Frontal cortex (tissue), 4 donors: ENCODE measurements around the gene RASGRF1. TPM values are rescaled to one million over a fixed set of nuclear protein-coding genes. Genes with fewer than 3 reads are reported as not detected.
"Not testable (repeated sequence)": the region's sequence is repeated elsewhere in the genome, so short reads cannot be mapped to it uniquely, and the experiment has no call there.

Source experiments
- DNase-seq, 2 donors: peaks; one replicate each; pipeline ENCODE4 v3.0.0; 2012; ENCODE audit warnings: low spot score in 2 of 2
- FAIRE-seq: peaks from 2 replicates; lab custom pipeline; 2012; peaks lifted over from hg19 to GRCh38; lab: Jason Lieb, UNC
- total RNA-seq: library from RNA; depleted of rRNA; stranded (reverse); fragments of >200 nt; gene quantifications from one replicate; pipeline ENCODE4 v1.2.3, GENCODE V29; 2014
- donor health status: control.
- donor health status: control.
- donor health status: control.

RASGRF1 gene
- total RNA-seq, 1 donor from 2014 or later: 4.5 TPM

DNA sequence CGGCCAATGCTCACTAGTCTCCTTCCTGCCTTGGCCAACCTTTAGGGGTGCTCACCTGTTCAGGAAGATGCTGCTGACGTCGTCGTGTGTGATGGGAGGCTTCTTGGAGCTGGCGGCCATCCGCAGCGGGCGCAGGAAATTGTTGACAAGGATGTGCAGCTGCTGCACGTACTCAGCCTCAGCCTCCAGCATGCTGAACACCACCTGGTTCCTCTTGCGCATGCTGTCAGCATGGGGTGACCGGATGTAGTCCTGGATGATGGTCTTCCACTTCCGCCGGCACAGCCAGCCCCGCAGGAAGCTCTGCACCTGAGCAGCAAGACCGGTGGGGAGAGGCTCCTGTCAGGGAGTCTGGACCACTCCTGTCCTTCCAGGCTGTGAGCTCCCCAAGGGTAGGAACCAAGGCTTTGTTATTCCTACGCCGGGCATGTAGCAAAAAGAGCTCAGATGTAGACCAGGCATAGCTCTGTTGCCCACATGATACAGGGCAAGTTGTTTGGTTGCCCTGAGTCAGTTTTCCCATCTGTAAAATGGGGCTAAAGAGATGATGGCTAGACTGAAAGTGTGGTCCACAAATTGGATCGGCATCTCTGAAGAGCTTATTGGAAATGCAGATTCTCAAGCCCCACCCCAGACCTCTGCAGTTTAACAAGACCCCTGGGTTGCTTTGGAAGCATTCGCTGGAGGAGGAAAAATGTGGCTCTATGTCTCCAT, 43.7 kb downstream of the RASGRF1 start:
- FAIRE-seq (no peak), DNase-seq (no peak)

DNA sequence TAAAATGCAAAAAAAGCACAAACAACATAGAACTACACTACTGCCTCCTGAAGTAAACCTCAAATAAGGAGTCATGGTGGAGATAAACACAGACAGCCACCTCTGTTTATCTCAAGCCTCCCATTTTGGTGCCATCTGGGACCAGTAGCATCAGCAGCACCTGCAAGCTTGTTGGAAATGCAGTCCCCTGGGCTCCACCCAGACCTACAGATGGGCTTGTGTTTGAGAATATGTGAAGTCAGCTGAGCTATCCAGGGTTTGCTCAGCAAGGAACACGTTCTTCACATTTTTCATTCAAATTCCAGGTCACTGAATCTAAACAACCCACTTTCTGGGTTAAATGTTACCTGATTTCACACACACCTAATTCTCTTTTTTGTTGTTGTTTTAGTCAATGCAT, 45.5 kb downstream of the RASGRF1 start:
- no peak for FAIRE-seq
- DNase-seq: no peak

DNA sequence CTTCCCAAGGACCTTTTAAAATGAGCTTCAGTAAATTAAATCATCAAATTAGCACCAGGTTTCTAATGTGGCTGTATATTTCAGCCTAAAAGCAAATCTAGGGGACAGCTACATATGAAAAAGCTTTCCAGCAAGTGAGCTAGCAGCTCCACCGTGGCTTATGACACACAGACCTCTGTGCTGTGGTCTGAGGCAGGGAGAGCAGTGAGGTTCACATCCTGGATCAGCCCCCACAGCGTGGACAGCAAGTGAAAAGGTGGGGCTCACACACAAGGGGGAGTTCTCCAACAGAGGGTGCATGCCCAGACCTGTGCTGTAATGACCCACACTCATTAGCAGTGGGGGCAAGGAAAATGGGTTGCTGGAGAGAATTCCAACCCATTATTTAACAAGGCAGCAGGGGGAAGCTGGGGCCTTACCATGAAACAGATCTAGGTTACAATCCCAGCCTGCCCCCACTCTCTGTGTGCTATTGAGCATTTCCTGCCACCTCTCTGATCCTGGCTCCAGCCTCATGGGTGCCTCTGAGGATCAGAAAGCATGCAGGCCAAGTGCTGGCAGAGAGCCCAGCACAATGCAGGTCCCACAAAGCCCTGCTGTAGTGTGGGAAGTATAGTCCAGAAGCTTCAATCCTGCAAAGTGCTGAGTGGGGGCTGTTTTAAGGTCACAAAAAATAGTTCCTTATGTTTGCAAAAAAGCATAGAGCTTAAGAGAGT, 48.2 kb downstream of the RASGRF1 start:
- FAIRE-seq (no peak), DNase-seq (no peak)

DNA sequence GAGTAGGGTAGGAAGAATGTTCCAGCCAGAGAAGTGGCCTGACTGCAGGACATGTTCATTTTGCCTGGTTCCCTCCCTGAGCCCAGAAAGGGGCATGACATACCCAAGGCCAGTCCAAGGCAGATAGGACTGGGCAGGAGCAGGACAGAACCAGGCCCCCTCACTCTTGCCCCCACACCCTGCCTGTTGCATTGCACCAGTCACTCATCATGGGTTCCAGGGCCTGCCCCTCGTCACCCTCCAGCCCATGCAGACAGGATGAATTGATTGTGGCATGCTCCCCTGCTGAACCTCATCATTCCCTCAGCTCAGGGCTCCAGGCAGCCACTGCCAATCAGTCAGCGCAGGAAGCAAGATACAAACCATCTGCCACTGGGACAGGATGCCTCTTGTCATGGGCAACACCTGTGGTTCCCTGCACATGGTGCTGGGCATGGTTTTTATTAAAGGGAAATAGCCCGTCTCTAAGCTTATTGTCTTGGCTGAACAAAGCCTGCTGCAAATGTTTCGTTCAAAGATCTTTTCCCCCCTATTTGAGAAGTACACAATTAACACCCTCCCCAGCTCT, 48.9 kb downstream of the RASGRF1 start:
- DNase-seq: no peak
- FAIRE-seq: no peak

DNA sequence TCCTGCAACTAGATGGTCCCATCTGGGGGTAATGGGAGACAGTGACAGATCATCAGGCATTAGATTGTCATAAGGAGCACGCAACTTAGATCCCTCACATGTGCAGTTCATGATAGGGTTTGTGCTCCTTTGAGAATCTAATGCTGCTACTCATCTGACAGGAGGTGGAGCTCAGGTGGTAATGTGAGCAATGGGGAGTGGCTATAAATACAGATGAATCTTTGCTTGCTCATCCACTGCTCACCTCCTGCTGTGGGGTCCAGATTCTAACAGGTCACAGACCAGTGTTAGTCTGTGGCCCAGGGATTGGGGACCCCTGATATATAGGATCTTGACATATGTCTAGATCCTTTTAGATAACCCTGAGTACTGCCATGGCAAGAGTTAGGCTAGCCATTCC, 52.7 kb downstream of the RASGRF1 start:
- no peak for FAIRE-seq

DNA sequence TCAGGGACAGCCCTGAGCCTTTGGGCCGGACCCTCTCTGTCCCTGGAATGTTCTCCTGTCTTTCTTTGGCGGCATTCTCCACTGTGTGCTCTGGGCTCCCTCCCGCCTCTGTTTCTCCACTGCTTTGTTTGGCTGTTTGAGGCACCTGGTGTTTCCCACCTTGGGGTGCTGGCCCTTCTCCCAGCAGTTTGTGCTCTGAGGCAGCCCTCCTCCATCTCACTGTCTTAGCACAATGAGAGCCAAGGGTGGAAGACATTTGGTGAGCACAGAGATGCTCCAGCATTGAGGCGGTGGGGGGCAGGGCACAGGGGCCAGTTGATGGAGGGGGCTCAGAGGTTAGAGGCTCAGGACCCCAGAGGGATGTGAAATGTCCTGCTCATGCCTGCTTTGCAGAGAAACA, 54.3 kb downstream of the RASGRF1 start:
- DNase-seq (no peak), FAIRE-seq (no peak)

More for the DNA sequence above, 52.7 kb downstream of the RASGRF1 start:
- DNase-seq: no peak

DNA sequence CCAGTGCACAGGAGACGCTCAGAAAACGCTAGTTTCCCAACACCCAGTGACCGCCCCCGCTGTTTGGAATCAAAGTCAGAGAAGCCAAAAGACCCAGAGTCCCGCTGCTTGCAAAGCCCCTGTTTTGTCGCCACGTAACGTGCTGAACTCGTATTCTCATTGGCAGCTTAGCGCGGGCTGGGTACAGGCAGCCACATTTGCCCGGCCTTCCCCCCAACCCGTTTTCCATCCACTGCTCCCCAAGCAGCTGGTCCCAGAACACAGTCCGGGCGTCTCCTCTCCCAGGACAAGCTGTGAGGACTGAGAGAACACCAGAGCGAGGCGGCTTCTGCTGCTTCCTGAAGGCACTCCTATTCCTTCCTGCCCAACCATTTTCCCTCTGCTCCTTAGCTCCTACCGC, 54.8 kb downstream of the RASGRF1 start:
- no peak for FAIRE-seq
- DNase-seq: no peak

DNA sequence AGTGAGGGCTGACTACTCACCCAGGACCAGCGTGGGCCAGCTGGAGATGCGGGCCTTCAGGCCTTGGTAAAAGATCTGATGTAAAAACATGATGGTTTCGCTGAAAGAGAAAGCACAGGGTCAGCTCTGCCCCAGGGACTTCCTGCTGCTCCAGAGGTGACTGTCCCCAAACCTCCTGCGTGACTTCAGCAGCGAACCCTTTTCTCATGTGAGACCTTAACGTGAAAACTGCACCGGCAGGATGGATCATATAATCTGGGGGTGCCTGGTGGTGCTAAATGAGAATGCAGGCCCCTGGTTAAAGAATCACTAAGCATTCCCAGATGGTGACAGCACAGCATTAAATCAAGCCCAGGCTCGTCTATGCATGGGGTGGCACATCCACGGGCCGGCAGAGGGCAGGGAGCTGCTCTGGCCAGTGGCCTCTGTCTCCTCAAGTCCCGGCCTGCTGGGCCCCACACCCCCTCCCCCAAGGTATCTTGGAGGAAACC, 55.4 kb downstream of the RASGRF1 start:
- FAIRE-seq: no peak
- DNase-seq: no peak

DNA sequence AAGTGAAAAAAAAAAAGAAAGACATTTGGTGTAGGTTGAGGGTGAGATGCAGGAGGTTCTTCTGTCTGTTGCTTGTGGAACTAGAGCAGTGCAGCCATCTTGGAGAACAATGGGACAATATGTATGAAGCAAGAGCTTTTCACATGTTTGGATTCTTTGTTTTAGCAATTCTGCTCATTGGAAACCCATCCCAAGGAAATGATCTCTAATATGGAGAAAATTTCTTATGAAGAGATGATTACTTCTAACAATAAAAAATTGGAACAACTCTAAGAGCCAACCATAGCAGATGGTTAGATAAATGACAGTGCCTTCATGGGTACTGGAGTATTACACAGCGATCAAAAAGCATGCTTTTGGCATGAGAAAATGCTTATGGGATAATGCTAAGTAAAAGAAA, 56.3 kb downstream of the RASGRF1 start:
- DNase-seq (no peak), FAIRE-seq (no peak)

DNA sequence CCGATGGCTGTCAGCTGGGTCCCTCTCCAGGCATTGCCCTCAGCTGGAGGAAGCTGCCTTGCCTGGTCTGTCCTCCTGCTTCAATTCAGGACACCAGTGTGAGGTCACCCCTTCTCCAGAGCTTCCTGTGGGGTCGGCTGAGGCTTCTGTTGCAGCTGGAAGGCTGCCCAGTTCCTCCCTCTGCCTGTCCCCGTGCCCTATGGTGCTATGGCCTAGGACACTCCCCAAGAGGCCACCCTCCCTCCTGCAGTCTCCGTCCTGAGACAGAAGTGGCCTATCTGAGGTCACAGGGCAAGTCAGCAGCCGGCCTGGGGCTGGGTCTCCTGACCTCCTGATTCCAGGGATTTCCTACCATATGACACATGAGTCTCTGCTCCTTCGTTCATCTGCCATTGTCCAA, 57.9 kb downstream of the RASGRF1 start:
- no peak for FAIRE-seq

DNA sequence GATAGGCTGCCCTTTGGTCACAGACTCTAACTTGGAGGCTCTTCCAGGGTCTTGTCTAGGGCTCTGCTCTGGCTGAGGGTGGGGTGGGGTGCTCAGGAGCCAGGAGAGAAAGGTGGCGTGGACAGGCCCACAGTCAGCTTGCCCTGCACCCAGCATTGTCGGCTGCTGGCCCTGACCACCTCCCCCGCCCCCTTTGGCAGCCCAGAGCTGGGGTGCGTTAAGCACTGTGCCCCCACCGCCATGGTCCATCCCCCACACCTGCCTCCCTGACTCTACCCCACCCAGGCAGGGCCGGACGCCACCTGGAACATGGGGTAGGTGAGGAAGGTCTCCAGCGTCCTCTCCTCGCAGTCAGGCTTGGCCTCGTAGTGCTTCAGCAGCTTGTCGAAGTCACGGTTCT, 58.8 kb downstream of the RASGRF1 start:
- DNase-seq (no peak), FAIRE-seq (no peak)

More for the DNA sequence above, 57.9 kb downstream of the RASGRF1 start:
- DNase-seq: no peak

DNA sequence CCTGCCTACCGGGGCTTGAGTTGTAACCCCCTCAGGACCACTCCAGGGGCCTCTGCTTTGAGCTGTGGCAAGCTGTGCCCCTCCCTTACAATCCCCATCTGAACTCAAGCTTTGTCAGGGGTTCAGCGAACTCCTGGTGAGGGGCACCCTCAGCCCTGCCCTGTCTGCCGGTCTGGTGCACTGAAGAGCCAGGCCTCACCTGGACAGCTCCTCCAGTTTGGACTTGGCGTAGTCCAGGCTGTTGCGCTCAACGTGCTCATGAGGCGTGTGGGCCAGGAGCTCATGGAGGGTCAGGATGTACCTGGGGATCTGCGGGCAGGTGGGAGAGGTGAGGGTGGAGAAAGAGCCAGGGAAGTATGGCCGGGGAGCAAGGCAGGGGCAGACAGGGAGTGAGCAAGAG, 59.4 kb downstream of the RASGRF1 start:
- no peak for DNase-seq
- no peak for FAIRE-seq

DNA sequence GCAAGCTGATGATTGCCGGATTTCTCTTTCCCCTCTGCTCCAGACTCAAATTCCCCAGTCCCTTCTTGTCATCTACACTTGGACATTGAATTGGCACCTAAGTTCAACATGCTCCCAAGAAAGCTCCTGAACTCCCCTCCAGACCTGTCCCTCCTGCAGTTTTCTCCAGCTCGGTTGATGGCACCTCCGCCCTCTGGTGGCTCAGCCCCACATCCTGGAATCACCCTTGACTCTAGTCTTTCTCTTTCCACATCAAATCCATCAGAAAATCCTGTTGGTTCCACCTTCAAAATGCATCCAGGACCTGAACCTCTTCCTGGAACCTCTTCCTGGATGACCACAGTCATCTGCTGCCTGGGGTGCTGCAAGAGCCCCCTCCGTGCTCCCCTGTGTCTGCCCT, 60.1 kb downstream of the RASGRF1 start:
- FAIRE-seq: no peak
- no peak for DNase-seq

DNA sequence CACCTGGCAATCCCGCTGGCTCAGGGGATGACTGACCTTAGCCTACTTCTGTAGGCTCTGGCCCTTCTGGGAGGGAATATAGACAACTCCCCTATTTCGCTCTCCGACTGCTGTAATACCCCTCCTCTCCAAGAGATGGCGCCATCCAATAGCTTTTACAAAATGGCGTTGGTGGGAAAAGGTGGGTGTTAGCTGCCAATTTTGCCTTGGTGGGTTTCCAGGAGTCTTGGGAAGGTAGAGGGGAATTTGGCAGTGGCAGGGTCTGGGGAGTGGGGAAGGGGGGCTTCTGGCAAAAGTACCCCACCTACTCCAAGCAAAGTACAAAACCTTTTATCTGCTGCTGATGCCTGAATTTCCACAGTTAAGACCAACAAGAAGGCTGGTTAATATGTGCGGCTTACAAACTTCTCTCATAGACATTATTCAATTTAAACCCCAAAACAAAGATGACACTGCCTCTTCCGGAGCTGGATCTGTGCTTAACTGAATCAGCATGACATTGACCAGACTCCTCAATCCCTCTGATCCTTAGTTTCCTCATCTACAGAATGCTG, 62.1 kb downstream of the RASGRF1 start:
- peak; percentile 44 to 61 for DNase-seq
- no peak for FAIRE-seq

DNA sequence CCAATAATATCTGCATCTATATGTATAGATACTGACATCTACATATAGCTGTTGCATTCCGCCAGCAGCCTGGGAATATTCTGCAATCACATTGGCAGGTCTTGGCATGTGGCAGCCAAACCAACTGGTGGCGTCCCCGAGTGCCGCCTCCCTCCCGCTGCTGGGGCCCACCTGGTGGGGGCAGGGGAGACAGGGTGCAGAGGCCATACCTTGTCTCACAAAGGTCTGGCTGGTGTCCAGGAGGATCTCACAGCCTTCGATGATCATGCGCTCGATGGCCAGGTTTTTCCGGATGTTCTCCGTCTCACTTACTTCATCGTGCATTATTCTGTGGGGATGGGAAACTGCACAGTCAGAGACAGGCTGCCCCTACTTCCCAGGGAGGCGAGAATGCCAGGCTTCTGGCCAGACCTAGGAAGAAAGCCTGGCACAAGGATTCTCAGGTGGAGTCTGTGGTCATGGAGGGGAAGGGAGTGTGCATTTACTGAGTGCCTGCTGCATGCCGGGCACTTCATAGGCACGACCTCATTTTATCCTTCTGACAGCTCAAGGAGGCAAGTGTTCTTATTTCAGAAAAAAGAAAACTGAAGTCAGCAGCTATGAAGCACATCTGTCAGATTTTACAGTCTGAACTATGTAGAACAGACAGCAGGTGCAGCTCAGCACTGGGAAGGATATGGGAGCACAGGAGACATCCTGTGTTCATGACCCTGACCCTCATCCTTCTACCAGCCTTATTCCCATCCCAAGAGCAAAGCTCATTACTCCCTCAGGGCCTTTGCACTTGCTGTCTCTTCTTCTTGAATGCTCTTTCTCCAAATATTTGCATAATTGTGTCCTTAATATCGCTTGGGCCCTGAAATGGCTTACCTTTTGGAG, 62.8 kb downstream of the RASGRF1 start:
- DNase-seq: no peak
- FAIRE-seq: no peak

DNA sequence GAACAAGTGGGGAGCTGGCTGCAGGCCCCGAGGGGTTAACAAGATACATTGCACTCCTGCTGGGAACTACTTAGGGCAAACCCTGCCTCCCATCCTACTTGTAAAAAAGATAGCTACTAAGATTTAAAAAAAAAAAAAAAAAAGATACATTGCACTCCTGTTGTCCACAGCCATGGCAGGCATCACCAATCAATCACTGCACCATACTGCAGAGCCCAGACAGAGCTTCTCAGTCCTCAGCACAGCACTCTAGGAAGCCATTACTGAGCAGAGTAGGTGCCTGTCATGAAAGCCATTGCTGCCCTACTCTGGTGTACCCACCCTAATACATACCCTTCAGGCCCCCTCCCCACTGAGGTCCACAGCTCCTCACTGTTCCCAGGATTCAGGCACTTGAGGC, 64.8 kb downstream of the RASGRF1 start:
- FAIRE-seq: no peak

DNA sequence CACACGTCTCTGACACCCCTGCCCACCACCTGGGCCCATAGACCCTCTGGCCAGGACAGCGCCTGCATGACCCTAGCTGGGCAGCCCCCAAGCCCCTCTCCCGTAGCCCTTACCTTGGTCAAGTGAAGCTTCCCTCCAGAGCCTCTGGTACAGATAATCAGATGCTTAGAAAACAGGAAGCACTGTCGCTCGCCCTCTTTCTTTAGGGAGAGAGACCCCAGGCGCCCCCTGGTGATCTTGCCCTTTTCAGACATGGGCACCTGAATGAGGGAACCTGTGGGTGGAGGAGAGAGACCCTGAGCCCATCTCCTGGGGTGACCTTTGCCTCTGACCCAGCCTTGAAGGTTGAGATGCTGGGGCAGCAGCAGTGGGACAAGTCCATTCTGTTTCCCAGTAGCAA, 65.4 kb downstream of the RASGRF1 start:
- DNase-seq: no peak
- no peak for FAIRE-seq

More for the DNA sequence above, 64.8 kb downstream of the RASGRF1 start:
- no peak for DNase-seq

DNA sequence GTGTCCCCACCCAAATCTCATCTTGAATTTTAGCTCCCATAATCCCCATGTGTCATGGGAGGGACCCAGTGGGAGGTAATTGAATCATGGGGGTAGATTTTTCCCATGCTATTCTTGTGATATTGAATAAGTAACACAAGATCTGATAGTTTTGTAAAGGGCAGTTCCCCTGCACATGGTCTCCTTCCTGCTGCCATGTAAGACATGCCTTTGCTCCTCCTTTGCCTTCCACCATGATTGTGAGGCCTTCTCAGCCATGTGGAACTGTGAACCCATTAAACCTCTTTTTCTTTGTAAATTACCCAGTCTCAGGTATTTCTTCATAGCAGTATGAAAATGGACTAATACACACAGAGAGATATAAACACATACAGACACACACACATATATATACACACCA, 66.1 kb downstream of the RASGRF1 start:
- DNase-seq, FAIRE-seq: not testable (repeated sequence)

DNA sequence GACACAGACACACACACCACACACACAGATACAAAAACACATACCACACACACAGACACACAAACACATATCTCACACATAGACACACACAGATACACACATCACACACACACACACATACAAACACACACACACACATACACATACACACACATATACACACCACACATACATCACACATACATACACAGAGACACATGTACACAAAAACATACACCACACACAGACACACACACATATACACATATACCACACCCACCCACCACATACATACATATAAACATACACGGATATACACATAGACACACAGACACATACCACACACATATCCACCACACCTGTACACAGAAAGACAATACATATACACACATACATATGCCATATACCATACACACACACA, 66.7 kb downstream of the RASGRF1 start:
- no peak for FAIRE-seq
- no peak for DNase-seq

DNA sequence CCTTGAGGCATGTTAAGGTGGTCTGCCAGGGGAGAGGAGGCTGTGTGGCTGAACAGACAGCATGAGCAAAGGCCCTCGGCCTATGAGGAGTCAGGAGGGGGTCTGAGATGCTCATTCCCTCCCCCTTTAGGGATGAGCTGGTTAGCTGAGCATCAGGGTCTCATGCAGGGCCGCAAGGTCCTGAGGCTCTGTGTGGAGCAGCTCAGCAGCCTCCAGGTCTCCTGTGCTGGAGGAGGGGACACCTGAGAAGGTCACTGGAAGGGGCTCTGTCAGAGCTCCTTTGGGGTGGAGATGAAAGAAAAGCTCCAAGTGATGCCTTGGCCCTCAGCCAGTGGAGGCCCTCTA, 67.1 kb downstream of the RASGRF1 start:
- FAIRE-seq (no peak), DNase-seq (no peak)
